ENCODE results near the gene KRTAP20-3. TPM values are rescaled to one million over a fixed set of nuclear protein-coding genes. Genes with fewer than 3 reads are reported as not detected.

KRTAP20-3 gene
- total and polyA plus RNA-seq, 7 donors = not detected

GRCh38 chr21:30674312-30674711 is 31.6 kb downstream of the KRTAP20-3 start:
- TF ChIP-seq CTCF (IDR thresholded peaks at IDR 0.05) = no peak
- H3K36me3 ChIP-seq (ENCODE audit: insufficient read depth in 1 of 2, low read depth in 1 of 2) = no peaks in the 10 kb centered on the region
- H3K27ac ChIP-seq = no peak overlapping the region
- intact Hi-C loops (cut with DNase I) = no loop called here
- H3K4me3 ChIP-seq = no peak overlapping the region
- DNase-seq (no peak), ATAC-seq (no peak)
- no peaks in the 10 kb centered on the region for H3K27me3 ChIP-seq (ENCODE audit: insufficient read depth in 3 of 3, low read length in 2 of 3)
- no peaks in the 10 kb centered on the region for H3K9me3 ChIP-seq
- H3K4me1 ChIP-seq = no peaks in the 10 kb centered on the region
- 65 to 89% (median 79%) methylated on average over 1 of the region's 1 CpG for WGBS, 3 donors

DNA sequence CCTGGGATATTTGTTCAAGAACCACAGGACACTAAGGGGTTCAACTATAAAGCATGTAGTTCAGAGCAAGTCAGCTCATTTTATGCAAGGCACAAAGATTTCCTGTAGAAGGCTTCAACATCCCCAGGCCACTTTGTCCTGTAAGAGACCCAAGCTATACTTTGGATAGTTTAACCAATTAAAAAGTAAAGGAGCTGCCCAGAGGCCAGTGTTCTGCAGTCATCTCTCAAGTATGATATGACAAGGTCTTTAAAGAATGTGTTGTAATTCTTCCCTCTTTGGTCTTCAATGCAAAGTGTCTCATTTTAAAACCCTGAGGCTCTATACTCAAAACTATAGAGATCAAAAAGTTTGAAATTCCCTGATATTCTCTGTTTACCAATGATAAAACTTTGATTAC is 34.1 kb downstream of the KRTAP20-3 start:
- DNase-seq (no peak), ATAC-seq (no peak)
- Histone ChIP-seq H3K27ac (no peak overlapping the region), H3K4me3 (no peak overlapping the region), H3K27me3 (ENCODE audit: insufficient read depth in 3 of 3, low read length in 2 of 3) (no peaks in the 10 kb centered on the region), H3K4me1 (no peaks in the 10 kb centered on the region), H3K9me3 (no peaks in the 10 kb centered on the region), H3K36me3 (ENCODE audit: insufficient read depth in 1 of 2, low read depth in 1 of 2) (no peaks in the 10 kb centered on the region)
- intact Hi-C loops (cut with DNase I) = no loop called here
- TF ChIP-seq CTCF (IDR thresholded peaks at IDR 0.05) = no peak

GRCh38 chr21:30680586-30680985 is 37.9 kb downstream of the KRTAP20-3 start:
- intact Hi-C loops (cut with DNase I) = no loop called here

GRCh38 chr21:30684506-30684905 is 41.8 kb downstream of the KRTAP20-3 start:
- 68 to 73% (median 70%) methylated on average over 6 of the region's 6 CpGs for WGBS, 3 donors
- Histone ChIP-seq H3K36me3 (ENCODE audit: insufficient read depth in 1 of 2, low read depth in 1 of 2) (no peaks in the 10 kb centered on the region), H3K9me3 (no peaks in the 10 kb centered on the region), H3K4me1 (no peaks in the 10 kb centered on the region), H3K27ac (no peak overlapping the region), H3K27me3 (ENCODE audit: insufficient read depth in 3 of 3, low read length in 2 of 3) (no peaks in the 10 kb centered on the region), H3K4me3 (no peak overlapping the region)
- TF ChIP-seq CTCF (IDR thresholded peaks at IDR 0.05) = no peak
- intact Hi-C loops (cut with DNase I) = no loop called here
- no peak for DNase-seq
- ATAC-seq = no peak

More at GRCh38 chr21:30680586-30680985, 37.9 kb downstream of the KRTAP20-3 start:
- Histone ChIP-seq H3K4me1 (no peaks in the 10 kb centered on the region), H3K36me3 (ENCODE audit: insufficient read depth in 1 of 2, low read depth in 1 of 2) (no peaks in the 10 kb centered on the region), H3K27me3 (ENCODE audit: insufficient read depth in 3 of 3, low read length in 2 of 3) (no peaks in the 10 kb centered on the region), H3K9me3 (no peaks in the 10 kb centered on the region), H3K27ac (no peak overlapping the region), H3K4me3 (no peak overlapping the region)
- no peak for TF ChIP-seq CTCF (IDR thresholded peaks at IDR 0.05)
- 42 to 59% (median 43%) methylated on average over 1 of the region's 1 CpG for WGBS, 3 donors
- ATAC-seq = no peak
- no peak for DNase-seq

DNA sequence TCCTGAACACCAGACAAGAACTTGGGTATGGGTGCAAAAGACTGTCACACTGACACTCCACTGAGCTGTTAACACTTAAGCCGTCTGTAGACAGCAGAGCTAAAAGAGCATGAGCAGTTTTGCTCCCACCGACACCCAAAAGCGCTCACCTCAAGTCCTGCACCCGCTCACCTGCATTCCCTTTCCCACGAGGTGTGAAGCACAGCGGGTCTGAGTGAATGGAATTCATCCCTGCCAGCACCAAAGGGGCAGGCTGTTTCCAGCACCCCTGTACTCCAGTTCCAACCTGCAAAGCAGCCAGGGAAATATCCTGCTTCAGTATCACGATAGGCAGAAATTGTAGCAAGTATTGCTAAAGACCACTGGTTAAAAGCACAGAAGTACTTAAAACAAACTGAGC is 47.2 kb downstream of the KRTAP20-3 start:
- H3K9me3 ChIP-seq = no peaks in the 10 kb centered on the region
- intact Hi-C loops (cut with DNase I) = no loop called here

More for the DNA sequence above, 47.2 kb downstream of the KRTAP20-3 start:
- H3K27ac ChIP-seq = no peak overlapping the region
- TF ChIP-seq CTCF (IDR thresholded peaks at IDR 0.05) = no peak
- ATAC-seq (no peak), DNase-seq (no peak)
- H3K27me3 ChIP-seq (ENCODE audit: insufficient read depth in 3 of 3, low read length in 2 of 3) = no peaks in the 10 kb centered on the region
- H3K36me3 ChIP-seq (ENCODE audit: insufficient read depth in 1 of 2, low read depth in 1 of 2) = no peaks in the 10 kb centered on the region
- 66 to 68% (median 67%) methylated on average over 7 of the region's 7 CpGs for WGBS, 3 donors
- H3K4me1 ChIP-seq = no peaks in the 10 kb centered on the region
- H3K4me3 ChIP-seq = no peak overlapping the region
